Upper lobe of left lung (tissue), 6 donors: ENCODE results near the gene PODXL2. TPM values are rescaled to one million over a fixed set of nuclear protein-coding genes. Genes with fewer than 3 reads are reported as not detected.

Experiments
- ATAC-seq, 2 donors: fragments of 200-7000 bp; cut with Tn5 transposase; one replicate each; pipeline ENCODE4 v1.9.1; 2022; ENCODE audit warnings: mild to moderate bottlenecking in 2 of 2, moderate library complexity in 2 of 2; ENCODE audit not compliant: low FRiP score in 2 of 2
- DNase-seq, 2 donors: peaks; one replicate each; pipeline ENCODE4 v3.0.0-alpha.2; 2019 to 2020
- H3K27ac ChIP-seq, 4 donors: fragments of 200-600 bp; sonication (generic); one replicate each; pipeline ENCODE4 v1.5.1; 2016 to 2019
- H3K27me3 ChIP-seq, 4 donors: fragments of 200-600 bp; sonication (generic); one replicate each; pipeline ENCODE4 v1.5.1; 2017 to 2019
- H3K36me3 ChIP-seq, 4 donors: fragments of 200-600 bp; sonication (generic); one replicate each; pipeline ENCODE4 v1.5.1; 2016 to 2019
- H3K4me1 ChIP-seq, 4 donors: fragments of 200-600 bp; sonication (generic); one replicate each; pipeline ENCODE4 v1.5.1; 2018 to 2019
- H3K4me3 ChIP-seq, 4 donors: fragments of 200-600 bp; sonication (generic); one replicate each; pipeline ENCODE4 v1.5.1; 2017 to 2019; ENCODE audit warnings: mild to moderate bottlenecking in 2 of 4, moderate library complexity in 1 of 4
- H3K9me3 ChIP-seq, 4 donors: fragments of 200-600 bp; sonication (generic); one replicate each; pipeline ENCODE4 v1.5.1; 2018 to 2019
- CTCF ChIP-seq, 6 experiments: fragments of 450-650 bp in 4 of 6; fragments of 200-600 bp in 2 of 6; sonication (generic) in 2 of 6; IDR thresholded peaks; one replicate each; pipeline ENCODE4 v1.5.1; 2016 to 2019; ENCODE audit warnings: antibody characterized with exemption in 6 of 6
- EP300 ChIP-seq, 4 donors: sonication (generic); formaldehyde crosslinking; IDR thresholded peaks; one replicate each; pipeline ENCODE4 v1.5.1; 2017; ENCODE audit warnings: antibody characterized with exemption in 4 of 4, control low read depth in 2 of 4
- POLR2A ChIP-seq, 4 donors: fragments of 450-650 bp; IDR thresholded peaks; one replicate each; pipeline ENCODE4 v1.5.1; 2016 to 2017; ENCODE audit warnings: antibody characterized with exemption in 4 of 4, mild to moderate bottlenecking in 2 of 4
- POLR2AphosphoS5 ChIP-seq, 2 donors: sonication (generic); formaldehyde crosslinking; IDR thresholded peaks; one replicate each; pipeline ENCODE4 v1.5.1; 2017; ENCODE audit warnings: antibody characterized with exemption in 2 of 2
- WGBS, 2 donors: methylation state at CpG; one replicate each; pipeline ENCODE4 v1.1.5; 2017 to 2018; 5-methylcytosine and 5-hydroxymethylcytosine counted together
- total RNA-seq, 6 donors: library from RNA; depleted of rRNA in 4 of 6; stranded (reverse); fragments of >200 nt in 4 of 6; gene quantifications; one replicate each; pipeline versions ENCODE4 v1.1.0 to v1.2.1, GENCODE V29; 2016 to 2021
- donor health status: DM: no; HTN: no; CAD: no; lungs with moderate emphysema.
- donor health status: DM: no; HTN: yes; CAD: no; lungs with severe emphysema.

Gene PODXL2
- total RNA-seq, 6 donors from 2014 or later: 1.0 to 5.1 (median 3.5) TPM

GRCh38 chr3:127585813-127586413 is 43.1 kb upstream of the PODXL2 start:
- H3K4me3 ChIP-seq: no peak overlapping the region
- H3K27ac ChIP-seq: no peak overlapping the region
- 86 to 95% methylated on average over 6 of the region's 6 CpGs for WGBS, 2 donors
- H3K9me3 ChIP-seq: no peaks in the 10 kb centered on the region
- peaks cover 27 to 41% (median 32%) of the 10 kb centered on the region in 4 donors for H3K4me1 ChIP-seq
- no peaks in the 10 kb centered on the region for H3K27me3 ChIP-seq
- TF ChIP-seq POLR2AphosphoS5 (IDR thresholded peaks at IDR 0.05): no peak
- no peak for TF ChIP-seq EP300 (IDR thresholded peaks at IDR 0.05)
- no peak for TF ChIP-seq POLR2A (IDR thresholded peaks at IDR 0.05)
- no peak for TF ChIP-seq CTCF (IDR thresholded peaks at IDR 0.05)
- ATAC-seq: no peak
- peaks cover 0 to 3% (median 0%) of the 10 kb centered on the region in 4 donors for H3K36me3 ChIP-seq
- DNase-seq: no peak

- DNase-seq (no peak), ATAC-seq (no peak)
- no peaks in the 10 kb centered on the region for H3K9me3 ChIP-seq
- TF ChIP-seq EP300 (IDR thresholded peaks at IDR 0.05): no peak
- TF ChIP-seq POLR2AphosphoS5 (IDR thresholded peaks at IDR 0.05): no peak
- TF ChIP-seq POLR2A (IDR thresholded peaks at IDR 0.05): no peak
- no peak for TF ChIP-seq CTCF (IDR thresholded peaks at IDR 0.05)
- no peaks in the 10 kb centered on the region for H3K36me3 ChIP-seq
- peaks cover 37 to 50% (median 41%) of the 10 kb centered on the region in 4 donors for H3K4me1 ChIP-seq
- no peak overlapping the region for H3K4me3 ChIP-seq
- no peak overlapping the region for H3K27ac ChIP-seq
- 80 to 87% methylated on average over 2 to 4 of the region's 4 CpGs for WGBS, 2 donors
- H3K27me3 ChIP-seq: no peaks in the 10 kb centered on the region
These were observed 41.1 kb upstream of the PODXL2 start for GRCh38 chr3:127587876-127588275.

- peaks cover 37 to 50% (median 41%) of the 10 kb centered on the region in 4 donors for H3K4me1 ChIP-seq
- H3K36me3 ChIP-seq: no peaks in the 10 kb centered on the region
- WGBS, 2 donors: 17 to 25% methylated on average over 8 to 12 of the region's 12 CpGs
- TF ChIP-seq POLR2A (IDR thresholded peaks at IDR 0.05): no peak
- H3K27ac ChIP-seq: peak overlapping the region; percentile 87 to 96 (median 94)
- peak overlapping the region; percentile 80 to 98 (median 92) for H3K4me3 ChIP-seq
- no peaks in the 10 kb centered on the region for H3K9me3 ChIP-seq
- no peak for DNase-seq
- ATAC-seq: no peak
- H3K27me3 ChIP-seq: no peaks in the 10 kb centered on the region
These were observed 40.0 kb upstream of the PODXL2 start for GRCh38 chr3:127588806-127589577.

- 0 to 3% methylated on average over 7 to 20 of the region's 56 CpGs for WGBS, 2 donors
- no peaks in the 10 kb centered on the region for H3K9me3 ChIP-seq
- ATAC-seq: peak in 1 of 2 donors; percentile 49
- TF ChIP-seq POLR2AphosphoS5 (IDR thresholded peaks at IDR 0.05): no peak
- no peak for TF ChIP-seq POLR2A (IDR thresholded peaks at IDR 0.05)
- no peak for TF ChIP-seq EP300 (IDR thresholded peaks at IDR 0.05)
- peak in 1 of 6 experiments; percentile 5 for TF ChIP-seq CTCF (IDR thresholded peaks at IDR 0.05)
- no peaks in the 10 kb centered on the region for H3K27me3 ChIP-seq
- H3K4me1 ChIP-seq: peaks cover 35 to 47% (median 38%) of the 10 kb centered on the region in 4 donors
- H3K27ac ChIP-seq: peak overlapping the region; percentile 87 to 96 (median 94)
- peak; percentile 39 to 91 for DNase-seq
- no peaks in the 10 kb centered on the region for H3K36me3 ChIP-seq
- peak overlapping the region; percentile 80 to 98 (median 92) for H3K4me3 ChIP-seq
These were observed 39.2 kb upstream of the PODXL2 start for GRCh38 chr3:127589600-127590281.

- no peaks in the 10 kb centered on the region for H3K9me3 ChIP-seq
- 2% methylated on average over 35 of the region's 41 CpGs; no CpG with 5 or more reads in 1 of the 2 donors for WGBS, 2 donors
- DNase-seq (peak in 1 of 2 donors; percentile 93), ATAC-seq (peak; percentile 60 to 79)
- no peaks in the 10 kb centered on the region for H3K36me3 ChIP-seq
- peak overlapping the region; percentile 87 to 96 (median 94) for H3K27ac ChIP-seq
- H3K4me1 ChIP-seq: peaks cover 31 to 42% (median 35%) of the 10 kb centered on the region in 4 donors
- H3K27me3 ChIP-seq: no peaks in the 10 kb centered on the region
- H3K4me3 ChIP-seq: peak overlapping the region; percentile 80 to 98 (median 92)
- TF ChIP-seq EP300 (IDR thresholded peaks at IDR 0.05) (no peak), POLR2A (IDR thresholded peaks at IDR 0.05) (peak in 2 of 4 donors; percentile 59 to 80), CTCF (IDR thresholded peaks at IDR 0.05) (peak in 1 of 6 experiments; percentile 4), POLR2AphosphoS5 (IDR thresholded peaks at IDR 0.05) (no peak)
These were observed 38.7 kb upstream of the PODXL2 start for GRCh38 chr3:127590282-127590592.
